PC-9 (cell line): ENCODE results near the gene TEC. TPM values are rescaled to one million over a fixed set of nuclear protein-coding genes. Genes with fewer than 3 reads are reported as not detected.

Source experiments
- BruUV-seq: library from RNA; stranded (reverse); fragments of 400-500 nt; replicated peaks from 2 replicates; lab custom pipeline; 2021; lab: Mats Ljungman, UMichigan
- CTCF ChIA-PET: fragments of 300-600 bp; sonication (Branson Sonifier 250); formaldehyde crosslinking; loops from one replicate; lab custom pipeline; 2022; ENCODE audit warnings: antibody characterized with exemption; lab: Charles Lee
- POLR2A ChIA-PET: fragments of 300-600 bp; sonication (Branson Sonifier 250); formaldehyde crosslinking; loops from one replicate; lab custom pipeline; 2022; ENCODE audit warnings: antibody characterized with exemption; ENCODE audit not compliant: unreplicated experiment; lab: Charles Lee
- DNase-seq, 2 experiments: peaks; one replicate each; pipeline versions ENCODE4 v3.0.0 to v3.0.0-alpha.2; 2015 to 2022; ENCODE audit warnings: mixed read lengths in 1 of 2
- H2AFZ ChIP-seq: fragments of 200-600 bp; sonication (generic); 2 replicates; pipeline ENCODE4 v1.8.1; 2017; ENCODE audit warnings: antibody characterized with exemption
- H3F3A ChIP-seq: fragments of 200-600 bp; sonication (generic); 2 replicates; pipeline ENCODE4 v1.8.1; 2017; ENCODE audit warnings: antibody characterized with exemption, mild to moderate bottlenecking, low read depth; ENCODE audit not compliant: insufficient read depth
- H3K27ac ChIP-seq: fragments of 200-600 bp; sonication (generic); 2 replicates; pipeline ENCODE4 v1.6.1; 2016; ENCODE audit warnings: mixed run types
- H3K27me3 ChIP-seq: fragments of 200-600 bp; sonication (generic); 2 replicates; pipeline ENCODE4 v1.6.1; 2016; ENCODE audit warnings: low read depth, mixed run types; ENCODE audit not compliant: insufficient read depth
- H3K36me3 ChIP-seq: fragments of 200-600 bp; sonication (generic); 2 replicates; pipeline ENCODE4 v1.6.1; 2016; ENCODE audit warnings: low read depth, mixed run types
- H3K4me1 ChIP-seq: fragments of 200-600 bp; sonication (generic); replicated peaks from 2 replicates; pipeline ENCODE4 v1.6.1; 2016; ENCODE audit warnings: mixed run types; ENCODE audit not compliant: insufficient read depth
- H3K4me2 ChIP-seq: fragments of 200-600 bp; sonication (generic); 2 replicates; pipeline ENCODE4 v1.6.1; 2017; ENCODE audit warnings: mixed run types
- H3K4me3 ChIP-seq: fragments of 200-600 bp; sonication (generic); 2 replicates; pipeline ENCODE4 v1.6.1; 2016; ENCODE audit warnings: mixed run types
- H3K79me2 ChIP-seq: fragments of 200-600 bp; sonication (generic); 2 replicates; pipeline ENCODE4 v1.6.1; 2017; ENCODE audit warnings: low read depth, mixed run types
- H3K9me2 ChIP-seq: fragments of 200-600 bp; sonication (generic); 2 replicates; pipeline ENCODE4 v1.8.1; 2017; ENCODE audit warnings: mild to moderate bottlenecking; ENCODE audit not compliant: insufficient read depth
- H3K9me3 ChIP-seq: fragments of 200-600 bp; sonication (generic); 2 replicates; pipeline ENCODE4 v1.8.1; 2016; ENCODE audit warnings: low read depth; ENCODE audit not compliant: insufficient read depth
- H4K20me1 ChIP-seq: fragments of 200-600 bp; sonication (generic); 2 replicates; pipeline ENCODE4 v1.8.1; 2017; ENCODE audit not compliant: insufficient read depth
- EZH2 ChIP-seq: fragments of 200-600 bp; sonication (generic); IDR thresholded peaks from 2 replicates; pipeline ENCODE4 v1.8.0; 2017; ENCODE audit warnings: antibody characterized with exemption, low read depth
- intact Hi-C: fragments of 100-400 bp; cut with micrococcal nuclease; formaldehyde crosslinking; loops from one replicate; pipeline ENCODE4 v1.10.0; 2022; ENCODE audit not compliant: unreplicated experiment
- total RNA-seq: library from RNA; stranded (reverse); gene quantifications from 2 replicates; pipeline ENCODE4 v1.2.3, GENCODE V29; 2021
- TF ChIP-seq, protein P1 (sequence below): fragments of 200-600 bp; sonication (generic); conservative IDR thresholded peaks from 2 replicates; pipeline ENCODE4 v1.6.1; 2017; ENCODE audit warnings: mixed run types, antibody characterized with exemption, mild to moderate bottlenecking, moderate library complexity

Gene TEC
- total RNA-seq, 1 experiment from 2014 or later = 6.2 TPM

DNA sequence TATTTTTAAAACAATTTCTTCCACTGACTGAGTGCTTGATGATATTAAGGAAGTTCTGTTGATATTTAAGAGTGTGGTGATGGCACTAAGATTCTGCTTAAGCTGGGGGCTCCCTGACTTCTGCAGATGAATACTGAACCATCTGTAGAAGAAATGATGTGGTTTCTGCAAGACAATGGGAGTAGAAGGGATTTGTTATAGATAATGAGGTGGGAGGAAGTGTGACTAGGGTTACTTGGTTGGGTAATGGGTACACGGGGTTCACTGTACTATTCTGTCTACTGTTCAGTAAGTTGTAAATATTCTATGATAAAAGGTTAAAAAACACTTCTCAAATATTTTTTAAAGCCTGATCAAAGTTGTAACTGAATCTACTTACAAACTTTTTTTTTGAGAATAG is 74.7 kb downstream of the TEC start:
- TF ChIP-seq, protein P1, sequence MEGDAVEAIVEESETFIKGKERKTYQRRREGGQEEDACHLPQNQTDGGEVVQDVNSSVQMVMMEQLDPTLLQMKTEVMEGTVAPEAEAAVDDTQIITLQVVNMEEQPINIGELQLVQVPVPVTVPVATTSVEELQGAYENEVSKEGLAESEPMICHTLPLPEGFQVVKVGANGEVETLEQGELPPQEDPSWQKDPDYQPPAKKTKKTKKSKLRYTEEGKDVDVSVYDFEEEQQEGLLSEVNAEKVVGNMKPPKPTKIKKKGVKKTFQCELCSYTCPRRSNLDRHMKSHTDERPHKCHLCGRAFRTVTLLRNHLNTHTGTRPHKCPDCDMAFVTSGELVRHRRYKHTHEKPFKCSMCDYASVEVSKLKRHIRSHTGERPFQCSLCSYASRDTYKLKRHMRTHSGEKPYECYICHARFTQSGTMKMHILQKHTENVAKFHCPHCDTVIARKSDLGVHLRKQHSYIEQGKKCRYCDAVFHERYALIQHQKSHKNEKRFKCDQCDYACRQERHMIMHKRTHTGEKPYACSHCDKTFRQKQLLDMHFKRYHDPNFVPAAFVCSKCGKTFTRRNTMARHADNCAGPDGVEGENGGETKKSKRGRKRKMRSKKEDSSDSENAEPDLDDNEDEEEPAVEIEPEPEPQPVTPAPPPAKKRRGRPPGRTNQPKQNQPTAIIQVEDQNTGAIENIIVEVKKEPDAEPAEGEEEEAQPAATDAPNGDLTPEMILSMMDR = no peak
- no peak for TF ChIP-seq EZH2
- no peak for DNase-seq
- no peaks in the 10 kb centered on the region for H3K36me3 ChIP-seq
- BruUV-seq = no TSS peak
- H3K4me2 ChIP-seq = no peak overlapping the region
- POLR2A ChIA-PET = no interaction called here
- H3K9me3 ChIP-seq = no peaks in the 10 kb centered on the region
- no peaks in the 10 kb centered on the region for H3K79me2 ChIP-seq
- no peaks in the 10 kb centered on the region for H3K9me2 ChIP-seq
- no peaks in the 10 kb centered on the region for H3F3A ChIP-seq
- H3K4me3 ChIP-seq = no peak overlapping the region
- H4K20me1 ChIP-seq = no peaks in the 10 kb centered on the region
- intact Hi-C loops = no loop called here
- no peak overlapping the region for H2AFZ ChIP-seq
- CTCF ChIA-PET = no interaction called here
- H3K4me1 ChIP-seq = no peaks in the 10 kb centered on the region
- no peak overlapping the region for H3K27ac ChIP-seq
- H3K27me3 ChIP-seq = no peaks in the 10 kb centered on the region

DNA sequence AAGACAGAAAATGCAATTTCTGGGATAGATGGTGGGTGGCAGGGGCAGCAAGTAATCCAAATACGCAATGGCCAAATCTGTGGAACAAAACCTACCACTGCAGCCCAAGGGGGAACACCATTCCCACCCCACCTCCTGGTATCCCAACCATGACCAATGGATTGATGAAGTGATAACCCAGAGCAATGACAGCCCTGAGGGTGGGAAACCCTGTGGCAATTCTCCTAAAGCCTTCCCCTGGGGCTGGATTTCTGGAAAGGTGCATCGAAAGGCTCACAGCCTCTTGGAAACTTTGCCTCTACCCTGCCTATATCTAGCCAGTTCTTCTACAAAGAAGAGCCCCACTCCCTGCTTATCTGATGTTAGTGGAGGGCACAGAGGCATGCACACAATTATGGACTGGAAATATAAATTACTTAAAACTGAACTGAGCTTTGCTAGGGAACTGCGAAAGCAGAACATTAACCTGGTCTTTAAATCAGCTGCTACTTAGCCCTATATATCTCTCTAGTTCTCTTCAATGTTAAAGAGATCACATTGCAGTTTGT is 75.6 kb downstream of the TEC start:
- H3K4me2 ChIP-seq = no peak overlapping the region
- no peaks in the 10 kb centered on the region for H3K79me2 ChIP-seq
- H3F3A ChIP-seq = no peaks in the 10 kb centered on the region
- no TSS peak for BruUV-seq
- no peaks in the 10 kb centered on the region for H3K36me3 ChIP-seq
- ChIA-PET CTCF (interaction anchor here (0.6 kb wide), 1 partner anchor 21 kb away, joined by 3 read pairs; no protein-coding TSS in a partner anchor), POLR2A (no interaction called here)
- H3K27me3 ChIP-seq = no peaks in the 10 kb centered on the region
- H3K9me2 ChIP-seq = no peaks in the 10 kb centered on the region
- no peaks in the 10 kb centered on the region for H4K20me1 ChIP-seq
- no peak overlapping the region for H3K27ac ChIP-seq
- no peak overlapping the region for H3K4me3 ChIP-seq
- no peaks in the 10 kb centered on the region for H3K9me3 ChIP-seq
- TF ChIP-seq, protein P1 = no peak
- no peak for TF ChIP-seq EZH2
- H2AFZ ChIP-seq = no peak overlapping the region
- no peak for DNase-seq
- intact Hi-C loops = no loop called here
- H3K4me1 ChIP-seq = no peaks in the 10 kb centered on the region

DNA sequence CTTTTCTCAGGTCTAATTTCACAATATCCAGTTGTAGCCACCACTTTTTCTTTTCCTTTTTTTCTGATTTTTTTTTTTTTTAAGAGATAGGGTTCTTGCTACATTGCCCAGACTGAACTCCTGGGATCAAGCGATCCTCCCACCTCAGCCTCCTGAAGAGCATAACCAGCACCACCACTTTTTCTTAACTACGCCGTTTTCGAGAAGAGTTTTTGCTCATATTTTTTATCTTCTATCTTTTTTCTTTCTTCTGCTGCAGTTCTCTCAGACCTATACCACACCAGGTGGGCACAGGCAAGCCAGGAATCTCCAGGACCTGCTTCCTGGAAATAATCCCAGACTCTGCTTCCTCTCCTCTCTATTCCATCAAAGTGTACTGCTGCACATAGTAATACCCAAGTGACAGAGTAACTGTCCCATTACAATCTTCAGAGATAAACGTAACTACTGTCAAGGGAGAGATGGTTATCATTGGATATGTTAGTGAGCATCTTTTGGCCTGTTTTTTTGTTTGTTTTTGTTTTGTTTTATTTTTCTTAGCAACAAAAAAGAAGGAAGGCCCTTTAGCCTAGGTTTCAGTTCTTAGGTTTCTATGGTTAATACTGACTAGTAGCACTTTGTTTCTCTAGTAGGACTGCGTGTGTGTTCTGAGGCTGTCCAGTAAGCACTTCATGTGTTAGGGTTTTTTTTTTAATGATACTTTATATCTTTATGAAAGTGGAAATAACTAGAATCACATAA is 76.4 kb downstream of the TEC start:
- intact Hi-C loops = no loop called here
- no peaks in the 10 kb centered on the region for H3K4me1 ChIP-seq
- H3K9me3 ChIP-seq = no peaks in the 10 kb centered on the region
- no peaks in the 10 kb centered on the region for H3F3A ChIP-seq
- H3K9me2 ChIP-seq = no peaks in the 10 kb centered on the region
- no peaks in the 10 kb centered on the region for H3K36me3 ChIP-seq
- H3K27me3 ChIP-seq = no peaks in the 10 kb centered on the region
- no TSS peak for BruUV-seq
- POLR2A ChIA-PET = no interaction called here
- H3K4me2 ChIP-seq = no peak overlapping the region
- no peak for DNase-seq
- H3K4me3 ChIP-seq = no peak overlapping the region
- no peaks in the 10 kb centered on the region for H3K79me2 ChIP-seq
- no peak overlapping the region for H2AFZ ChIP-seq
- CTCF ChIA-PET = no interaction called here
- no peaks in the 10 kb centered on the region for H4K20me1 ChIP-seq
- no peak overlapping the region for H3K27ac ChIP-seq
- TF ChIP-seq, protein P1 = no peak
- no peak for TF ChIP-seq EZH2
